ENCODE data around the gene PAX3.

PAX3 gene

GRCh38 chr2:222298311-222299150, at the start of gene PAX3:
TSS of gene PAX3 (minus strand) at chr2:222298998. CDS start at chr2:222298615, 383 bp downstream.
- peaks cover 81% of the 10 kb centered on the region for H3K4me1 ChIP-seq (ENCODE audit: control insufficient read depth, insufficient read depth, low read length)
- H3K4me3 ChIP-seq (ENCODE audit: low read depth, low read length), result peak within 1 kb of the TSS; percentile 59
- peak within 1 kb of the TSS; percentile 43 for H3K9ac ChIP-seq (ENCODE audit: low read length)
- no peaks in the 10 kb centered on the region for H3K36me3 ChIP-seq (ENCODE audit: control insufficient read depth, insufficient read depth, low read length)
- H3K9me3 ChIP-seq (ENCODE audit: control insufficient read depth, insufficient read depth, low read depth, low read length), result no peaks in the 10 kb centered on the region
- no peak within 1 kb of the TSS for H3K27ac ChIP-seq (ENCODE audit: low read depth, low read length)
- H3K27me3 ChIP-seq (ENCODE audit: control insufficient read depth, insufficient read depth, low read length), result peaks cover 100% of the 10 kb centered on the region

DNA sequence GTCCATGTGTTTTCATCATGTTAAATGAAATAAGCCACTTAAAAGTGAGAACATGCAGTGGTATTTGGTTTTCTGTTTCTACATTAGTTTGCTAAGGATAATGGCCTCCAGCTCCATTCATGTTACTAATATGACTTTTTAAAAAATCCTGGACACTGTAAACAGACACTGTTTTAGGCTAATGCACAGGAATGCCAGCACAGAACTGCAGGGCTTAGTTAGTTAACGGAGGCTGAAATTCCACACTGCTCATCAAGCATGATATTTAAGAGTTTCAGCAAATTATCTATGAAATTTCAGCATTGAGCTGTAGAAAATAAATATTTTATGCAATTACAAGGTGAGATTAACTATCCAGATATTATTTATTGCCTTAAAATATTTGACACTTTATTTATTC, 42.5 kb upstream of the PAX3 start:
- no peaks in the 10 kb centered on the region for H3K27me3 ChIP-seq (ENCODE audit: control insufficient read depth, insufficient read depth, low read length)
- no peaks in the 10 kb centered on the region for H3K36me3 ChIP-seq (ENCODE audit: control insufficient read depth, insufficient read depth, low read length)
- H3K4me1 ChIP-seq (ENCODE audit: control insufficient read depth, insufficient read depth, low read length), result no peaks in the 10 kb centered on the region
- no peak overlapping the region for H3K4me3 ChIP-seq (ENCODE audit: low read depth, low read length)
- no peaks in the 10 kb centered on the region for H3K9me3 ChIP-seq (ENCODE audit: control insufficient read depth, insufficient read depth, low read depth, low read length)
- H3K27ac ChIP-seq (ENCODE audit: low read depth, low read length), result no peak overlapping the region
- no peak overlapping the region for H3K9ac ChIP-seq (ENCODE audit: low read length)

- H3K36me3 ChIP-seq (ENCODE audit: control insufficient read depth, insufficient read depth, low read length), result no peaks in the 10 kb centered on the region
- H3K9ac ChIP-seq (ENCODE audit: low read length), result no peak overlapping the region
- no peaks in the 10 kb centered on the region for H3K27me3 ChIP-seq (ENCODE audit: control insufficient read depth, insufficient read depth, low read length)
- no peak overlapping the region for H3K27ac ChIP-seq (ENCODE audit: low read depth, low read length)
- peaks cover 13% of the 10 kb centered on the region; the same call in 1 of the 2 replicates for H3K9me3 ChIP-seq (ENCODE audit: control insufficient read depth, insufficient read depth, low read depth, low read length)
- H3K4me1 ChIP-seq (ENCODE audit: control insufficient read depth, insufficient read depth, low read length), result no peaks in the 10 kb centered on the region
- H3K4me3 ChIP-seq (ENCODE audit: low read depth, low read length), result no peak overlapping the region
Observed at GRCh38 chr2:222338374-222338773, 39.6 kb upstream of the PAX3 start.

- no peaks in the 10 kb centered on the region for H3K4me1 ChIP-seq (ENCODE audit: control insufficient read depth, insufficient read depth, low read length)
- no peak overlapping the region for H3K9ac ChIP-seq (ENCODE audit: low read length)
- no peaks in the 10 kb centered on the region for H3K27me3 ChIP-seq (ENCODE audit: control insufficient read depth, insufficient read depth, low read length)
- H3K36me3 ChIP-seq (ENCODE audit: control insufficient read depth, insufficient read depth, low read length), result no peaks in the 10 kb centered on the region
- no peak overlapping the region for H3K4me3 ChIP-seq (ENCODE audit: low read depth, low read length)
- H3K27ac ChIP-seq (ENCODE audit: low read depth, low read length), result no peak overlapping the region
- peaks cover 16% of the 10 kb centered on the region; the same call in 1 of the 2 replicates for H3K9me3 ChIP-seq (ENCODE audit: control insufficient read depth, insufficient read depth, low read depth, low read length)
Observed at GRCh38 chr2:222336931-222337330, 38.1 kb upstream of the PAX3 start.

- Histone ChIP-seq H3K4me1 (ENCODE audit: control insufficient read depth, insufficient read depth, low read length) (no peaks in the 10 kb centered on the region), H3K36me3 (ENCODE audit: control insufficient read depth, insufficient read depth, low read length) (no peaks in the 10 kb centered on the region), H3K27ac (ENCODE audit: low read depth, low read length) (no peak overlapping the region), H3K9ac (ENCODE audit: low read length) (no peak overlapping the region), H3K9me3 (ENCODE audit: control insufficient read depth, insufficient read depth, low read depth, low read length) (peaks cover 16% of the 10 kb centered on the region; the same call in 1 of the 2 replicates), H3K27me3 (ENCODE audit: control insufficient read depth, insufficient read depth, low read length) (no peaks in the 10 kb centered on the region), H3K4me3 (ENCODE audit: low read depth, low read length) (no peak overlapping the region)
Observed at GRCh38 chr2:222336442-222336841, 37.6 kb upstream of the PAX3 start.

- no peak overlapping the region for H3K27ac ChIP-seq (ENCODE audit: low read depth, low read length)
- H3K9me3 ChIP-seq (ENCODE audit: control insufficient read depth, insufficient read depth, low read depth, low read length), result peaks cover 16% of the 10 kb centered on the region; the same call in 1 of the 2 replicates
- H3K4me1 ChIP-seq (ENCODE audit: control insufficient read depth, insufficient read depth, low read length), result no peaks in the 10 kb centered on the region
- H3K27me3 ChIP-seq (ENCODE audit: control insufficient read depth, insufficient read depth, low read length), result no peaks in the 10 kb centered on the region
- no peaks in the 10 kb centered on the region for H3K36me3 ChIP-seq (ENCODE audit: control insufficient read depth, insufficient read depth, low read length)
- no peak overlapping the region for H3K9ac ChIP-seq (ENCODE audit: low read length)
- H3K4me3 ChIP-seq (ENCODE audit: low read depth, low read length), result no peak overlapping the region
Observed at GRCh38 chr2:222334914-222335313, 36.1 kb upstream of the PAX3 start.

GRCh38 chr2:222333397-222333796, 34.6 kb upstream of the PAX3 start:
- H3K9me3 ChIP-seq (ENCODE audit: control insufficient read depth, insufficient read depth, low read depth, low read length), result peaks cover 16% of the 10 kb centered on the region; the same call in 1 of the 2 replicates
- no peak overlapping the region for H3K9ac ChIP-seq (ENCODE audit: low read length)
- H3K27me3 ChIP-seq (ENCODE audit: control insufficient read depth, insufficient read depth, low read length), result no peaks in the 10 kb centered on the region
- H3K36me3 ChIP-seq (ENCODE audit: control insufficient read depth, insufficient read depth, low read length), result no peaks in the 10 kb centered on the region
- H3K4me1 ChIP-seq (ENCODE audit: control insufficient read depth, insufficient read depth, low read length), result no peaks in the 10 kb centered on the region
- H3K27ac ChIP-seq (ENCODE audit: low read depth, low read length), result no peak overlapping the region
- H3K4me3 ChIP-seq (ENCODE audit: low read depth, low read length), result no peak overlapping the region

DNA sequence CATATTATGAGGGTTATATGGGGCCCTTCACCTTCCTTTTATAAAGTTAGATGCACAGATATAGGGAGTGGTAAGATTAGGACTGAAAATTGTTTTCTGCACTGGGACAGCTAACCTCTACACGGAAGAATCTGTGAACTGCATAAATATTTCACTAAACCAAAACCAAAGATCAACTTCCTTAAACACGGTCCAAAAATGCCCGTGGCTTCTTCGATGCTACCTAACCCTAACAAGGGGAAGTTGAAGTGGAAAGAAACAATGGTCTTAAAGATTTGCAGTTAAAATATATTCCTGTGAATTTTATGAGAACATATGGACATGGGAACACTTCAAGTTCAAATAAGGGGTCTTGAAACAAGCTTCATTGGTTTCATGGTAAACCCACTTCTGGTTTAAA, 33.3 kb upstream of the PAX3 start:
- no peak overlapping the region for H3K27ac ChIP-seq (ENCODE audit: low read depth, low read length)
- no peak overlapping the region for H3K4me3 ChIP-seq (ENCODE audit: low read depth, low read length)
- H3K4me1 ChIP-seq (ENCODE audit: control insufficient read depth, insufficient read depth, low read length), result no peaks in the 10 kb centered on the region
- H3K36me3 ChIP-seq (ENCODE audit: control insufficient read depth, insufficient read depth, low read length), result no peaks in the 10 kb centered on the region
- H3K9me3 ChIP-seq (ENCODE audit: control insufficient read depth, insufficient read depth, low read depth, low read length), result peaks cover 16% of the 10 kb centered on the region; the same call in 1 of the 2 replicates
- H3K27me3 ChIP-seq (ENCODE audit: control insufficient read depth, insufficient read depth, low read length), result no peaks in the 10 kb centered on the region; the same call in 1 of the 2 replicates
- no peak overlapping the region for H3K9ac ChIP-seq (ENCODE audit: low read length)

DNA sequence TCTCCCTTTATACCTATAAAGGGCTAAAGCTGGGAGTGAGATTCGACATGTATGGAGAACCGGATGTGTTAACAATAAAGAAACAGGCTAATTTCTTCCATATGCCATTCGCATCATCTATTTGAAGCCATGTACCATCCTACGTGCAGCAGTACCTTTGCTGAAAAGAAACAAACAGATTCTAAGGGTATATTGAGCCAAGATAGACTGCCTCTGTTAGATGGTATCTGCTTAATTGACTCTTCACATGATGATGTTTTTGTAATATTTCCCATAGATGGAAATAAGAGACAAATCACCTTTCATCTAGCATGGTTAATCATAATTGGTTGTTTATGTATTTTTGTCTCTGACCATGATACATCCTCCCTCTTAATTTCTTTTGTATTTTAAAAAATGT, 32.1 kb upstream of the PAX3 start:
- H3K4me3 ChIP-seq (ENCODE audit: low read depth, low read length), result no peak overlapping the region
- H3K4me1 ChIP-seq (ENCODE audit: control insufficient read depth, insufficient read depth, low read length), result no peaks in the 10 kb centered on the region
- peaks cover 16% of the 10 kb centered on the region; the same call in 1 of the 2 replicates for H3K9me3 ChIP-seq (ENCODE audit: control insufficient read depth, insufficient read depth, low read depth, low read length)
- H3K27me3 ChIP-seq (ENCODE audit: control insufficient read depth, insufficient read depth, low read length), result peaks cover under 1% of the 10 kb centered on the region; the same call in 1 of the 2 replicates
- H3K9ac ChIP-seq (ENCODE audit: low read length), result no peak overlapping the region
- no peak overlapping the region for H3K27ac ChIP-seq (ENCODE audit: low read depth, low read length)
- no peaks in the 10 kb centered on the region for H3K36me3 ChIP-seq (ENCODE audit: control insufficient read depth, insufficient read depth, low read length)

DNA sequence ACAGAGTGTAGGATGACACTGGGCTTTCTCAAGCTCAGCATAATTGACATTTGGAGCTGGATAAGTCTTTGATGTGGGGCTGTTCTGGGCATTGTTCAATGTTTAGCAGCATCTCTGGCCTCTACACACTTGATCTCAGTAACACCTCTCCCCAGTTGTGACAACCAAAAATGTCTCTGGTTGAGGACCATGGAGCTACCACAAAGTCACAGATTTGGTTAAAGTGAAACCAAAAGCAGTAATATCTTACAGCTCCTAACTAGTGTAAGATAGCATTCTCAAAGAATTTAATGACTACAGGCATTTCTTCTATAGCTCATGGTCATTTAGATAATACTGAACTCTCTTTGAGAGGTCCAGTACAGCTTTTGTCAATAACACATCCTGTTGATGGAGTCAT, 23.4 kb upstream of the PAX3 start:
- Histone ChIP-seq H3K9ac (ENCODE audit: low read length) (no peak overlapping the region), H3K9me3 (ENCODE audit: control insufficient read depth, insufficient read depth, low read depth, low read length) (no peaks in the 10 kb centered on the region), H3K36me3 (ENCODE audit: control insufficient read depth, insufficient read depth, low read length) (no peaks in the 10 kb centered on the region), H3K27me3 (ENCODE audit: control insufficient read depth, insufficient read depth, low read length) (peaks cover 80% of the 10 kb centered on the region), H3K27ac (ENCODE audit: low read depth, low read length) (no peak overlapping the region), H3K4me1 (ENCODE audit: control insufficient read depth, insufficient read depth, low read length) (peaks cover 6% of the 10 kb centered on the region), H3K4me3 (ENCODE audit: low read depth, low read length) (no peak overlapping the region)
